Stimulated activated naive CD8-positive, alpha-beta T cell treated with anti-CD3 and anti-CD28 coated beads, Interleukin-15, Interleukin-2, amounts not matched to agents 100 ng/mL and 50 ng/mL, for 24 hours (primary cell): ENCODE data around the gene AP1S1.
"Not testable (repeated sequence)": the region's sequence is repeated elsewhere in the genome, so short reads cannot be mapped to it uniquely, and the experiment has no call there.

Experiments used
- H3K27ac Mint-ChIP-seq: one replicate; pipeline ENCODE4 v1.8.0; 2021; ENCODE audit warnings: mild to moderate bottlenecking, mixed read lengths
- H3K27me3 Mint-ChIP-seq: one replicate; pipeline ENCODE4 v1.8.0; 2021; ENCODE audit warnings: mixed read lengths
- H3K36me3 Mint-ChIP-seq: one replicate; pipeline ENCODE4 v1.8.0; 2021; ENCODE audit warnings: low read depth, mixed read lengths
- H3K4me1 Mint-ChIP-seq: one replicate; pipeline ENCODE4 v1.8.0; 2021; ENCODE audit warnings: low read depth, mixed read lengths
- H3K4me3 Mint-ChIP-seq: one replicate; pipeline ENCODE4 v1.8.0; 2021; ENCODE audit warnings: mild to moderate bottlenecking, mixed read lengths
- H3K9me3 Mint-ChIP-seq: one replicate; pipeline ENCODE4 v1.8.0; 2021; ENCODE audit warnings: mixed read lengths

AP1S1 gene

DNA sequence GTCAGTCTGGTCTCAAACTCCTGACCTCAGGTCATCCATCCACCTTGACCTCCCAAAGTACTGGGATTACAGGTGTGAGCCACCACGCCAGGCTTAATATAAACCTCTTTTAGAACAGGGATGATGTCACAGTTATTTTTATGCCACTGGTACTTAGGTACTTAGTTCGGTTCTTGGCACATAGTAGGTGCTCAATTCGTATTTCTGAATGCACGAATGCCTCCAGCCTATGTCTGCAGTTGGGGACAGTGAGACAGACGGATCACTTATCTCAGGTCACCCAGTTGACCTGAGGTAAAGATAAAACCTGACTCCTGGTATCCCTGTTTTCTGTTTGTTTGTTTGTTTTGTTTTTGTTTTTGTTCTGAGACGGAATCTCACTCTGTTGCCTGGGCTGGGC, 31.9 kb downstream of the AP1S1 start:
- H3K36me3 Mint-ChIP-seq, result no peaks in the 10 kb centered on the region
- no peak overlapping the region for H3K4me3 Mint-ChIP-seq
- no peaks in the 10 kb centered on the region for H3K9me3 Mint-ChIP-seq
- peaks cover 25% of the 10 kb centered on the region for H3K27me3 Mint-ChIP-seq
- no peak overlapping the region for H3K27ac Mint-ChIP-seq
- no peaks in the 10 kb centered on the region for H3K4me1 Mint-ChIP-seq

- Mint-ChIP-seq H3K27me3 (peaks cover 25% of the 10 kb centered on the region), H3K4me1 (no peaks in the 10 kb centered on the region), H3K9me3 (no peaks in the 10 kb centered on the region), H3K4me3 (no peak overlapping the region), H3K36me3 (no peaks in the 10 kb centered on the region), H3K27ac (no peak overlapping the region)
These were observed 32.7 kb downstream of the AP1S1 start for GRCh38 chr7:101186844-101187428.

GRCh38 chr7:101189109-101189508, 34.8 kb downstream of the AP1S1 start:
- H3K4me1 Mint-ChIP-seq, result peaks cover 3% of the 10 kb centered on the region
- no peak overlapping the region for H3K27ac Mint-ChIP-seq
- peaks cover 15% of the 10 kb centered on the region for H3K27me3 Mint-ChIP-seq
- no peak overlapping the region for H3K4me3 Mint-ChIP-seq
- no peaks in the 10 kb centered on the region for H3K36me3 Mint-ChIP-seq
- H3K9me3 Mint-ChIP-seq, result no peaks in the 10 kb centered on the region

GRCh38 chr7:101195884-101196283, 41.6 kb downstream of the AP1S1 start:
- no peaks in the 10 kb centered on the region for H3K9me3 Mint-ChIP-seq
- no peak overlapping the region for H3K27ac Mint-ChIP-seq
- no peak overlapping the region for H3K4me3 Mint-ChIP-seq
- H3K36me3 Mint-ChIP-seq, result no peaks in the 10 kb centered on the region
- H3K27me3 Mint-ChIP-seq, result peaks cover 14% of the 10 kb centered on the region
- H3K4me1 Mint-ChIP-seq, result peaks cover 5% of the 10 kb centered on the region

DNA sequence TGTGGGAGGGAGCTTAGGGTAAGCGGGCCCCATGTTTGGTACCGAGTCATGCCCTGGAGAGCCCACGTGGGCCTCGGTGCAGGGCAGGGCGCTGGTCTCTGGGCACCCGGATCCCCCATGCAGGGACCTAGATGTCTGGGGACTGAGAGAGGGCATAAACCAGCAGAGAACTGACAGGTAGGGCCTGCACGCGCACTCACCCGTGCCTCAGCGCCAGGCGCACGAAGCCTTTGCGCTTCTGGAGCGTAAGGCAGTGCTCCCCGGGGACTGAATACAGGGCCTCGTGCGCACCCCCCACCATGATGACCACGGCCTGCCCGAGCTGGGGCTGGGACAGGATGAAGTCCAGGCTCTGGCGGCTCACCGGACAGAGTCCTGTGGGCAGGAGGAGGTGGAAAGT, 43.7 kb downstream of the AP1S1 start:
- Mint-ChIP-seq H3K4me3 (no peak overlapping the region), H3K27me3 (peaks cover 28% of the 10 kb centered on the region), H3K27ac (no peak overlapping the region), H3K4me1 (peaks cover 4% of the 10 kb centered on the region), H3K9me3 (no peaks in the 10 kb centered on the region), H3K36me3 (no peaks in the 10 kb centered on the region)

DNA sequence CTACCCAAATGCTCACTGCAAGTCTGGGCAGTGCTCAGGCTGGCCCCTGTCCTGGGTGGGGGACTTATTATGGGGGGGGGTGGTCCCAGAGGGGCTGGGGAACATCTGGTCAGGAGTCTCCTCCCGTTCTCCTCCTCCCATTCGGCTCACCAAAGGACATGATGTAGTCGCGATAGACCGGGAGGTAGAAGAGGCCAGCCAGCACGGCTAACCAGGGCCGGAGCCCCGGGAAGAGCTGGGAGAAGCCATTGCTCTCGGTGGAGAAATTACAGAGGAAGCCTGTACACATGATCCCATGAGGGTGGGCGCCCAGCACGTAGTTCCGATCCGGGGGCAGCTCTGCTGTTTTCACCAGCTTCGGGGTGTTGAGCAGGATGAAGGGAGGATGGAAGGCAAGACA, 44.2 kb downstream of the AP1S1 start:
- Mint-ChIP-seq H3K4me1 (peaks cover 4% of the 10 kb centered on the region), H3K4me3 (no peak overlapping the region), H3K9me3 (no peaks in the 10 kb centered on the region), H3K36me3 (no peaks in the 10 kb centered on the region), H3K27me3 (peaks cover 30% of the 10 kb centered on the region), H3K27ac (no peak overlapping the region)

- not testable (repeated sequence) for H3K4me3 Mint-ChIP-seq
These were observed 45.2 kb downstream of the AP1S1 start for GRCh38 chr7:101199522-101199921.

DNA sequence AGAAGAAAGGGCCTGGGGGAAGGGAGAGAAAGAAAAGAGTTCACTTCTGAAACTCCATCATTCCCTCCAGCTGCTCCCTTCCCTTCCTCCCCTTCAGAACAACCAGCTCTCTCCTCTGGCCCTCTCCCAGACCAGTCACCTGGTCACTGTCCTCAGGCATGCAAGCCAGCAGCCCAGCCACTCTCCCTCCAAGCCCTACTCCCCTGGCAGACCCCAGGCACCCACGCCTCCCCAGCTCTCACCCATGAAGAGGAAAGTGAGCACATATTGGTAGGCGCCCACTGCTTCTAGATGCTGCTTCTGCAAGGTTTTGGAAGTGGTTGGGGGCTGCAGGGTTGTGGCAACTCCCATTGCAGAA, 46.2 kb downstream of the AP1S1 start:
- peaks cover 35% of the 10 kb centered on the region for H3K27me3 Mint-ChIP-seq

More at GRCh38 chr7:101199522-101199921, 45.2 kb downstream of the AP1S1 start:
- H3K36me3 Mint-ChIP-seq, H3K9me3 Mint-ChIP-seq, H3K4me1 Mint-ChIP-seq, H3K27ac Mint-ChIP-seq: not testable (repeated sequence)
- peaks cover 35% of the 10 kb centered on the region for H3K27me3 Mint-ChIP-seq

DNA sequence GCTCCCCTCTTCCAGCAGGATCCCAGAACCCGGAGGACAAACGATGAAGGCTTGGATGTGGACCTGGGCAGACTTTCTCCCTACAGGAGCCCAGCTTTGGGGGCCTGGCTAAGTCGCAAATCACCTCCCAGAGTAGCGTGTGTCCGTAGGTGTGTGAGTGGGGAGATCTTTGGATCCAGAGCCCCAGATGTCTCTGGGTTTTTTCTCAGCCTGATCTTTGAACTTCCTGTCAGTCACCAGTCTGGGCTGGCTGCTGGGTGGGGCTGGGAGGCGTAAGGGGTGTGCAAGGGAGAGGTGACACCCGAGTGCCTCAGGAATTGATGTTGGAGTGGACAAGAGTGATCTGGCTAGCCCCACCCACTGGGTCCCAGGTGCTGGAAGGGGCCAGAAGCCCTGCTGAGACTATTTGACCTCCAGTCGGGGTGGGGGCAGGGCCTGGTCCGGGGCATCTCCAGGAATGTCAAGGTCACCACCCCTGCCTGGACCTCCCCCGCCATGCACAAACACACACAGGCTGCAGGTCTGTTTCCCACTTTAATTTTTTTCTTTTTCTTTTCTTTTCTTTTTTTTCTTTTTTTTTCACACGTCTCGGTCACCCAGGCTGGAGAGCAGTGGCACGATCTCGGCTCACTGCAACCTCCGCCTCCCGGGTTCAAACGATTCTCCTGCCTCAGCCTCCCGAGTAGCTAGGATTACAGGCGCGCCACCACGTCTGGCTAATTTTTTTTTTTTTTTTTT, 46.8 kb downstream of the AP1S1 start, which contains the start of gene MOGAT3:
Gene MOGAT3, minus strand, starts transcription at position 175 of the 738 bp plus-strand sequence. CDS start 182 bp downstream, outside the sequence.
- Mint-ChIP-seq H3K36me3 (no peaks in the 10 kb centered on the region), H3K9me3 (no peaks in the 10 kb centered on the region), H3K4me1 (peaks cover 7% of the 10 kb centered on the region), H3K27me3 (peaks cover 35% of the 10 kb centered on the region), H3K27ac (no peak within 1 kb of the TSS), H3K4me3 (no peak within 1 kb of the TSS)

More for the DNA sequence above, 46.2 kb downstream of the AP1S1 start:
- peaks cover 7% of the 10 kb centered on the region for H3K4me1 Mint-ChIP-seq
- no peaks in the 10 kb centered on the region for H3K36me3 Mint-ChIP-seq
- no peaks in the 10 kb centered on the region for H3K9me3 Mint-ChIP-seq
- no peak overlapping the region for H3K4me3 Mint-ChIP-seq
- H3K27ac Mint-ChIP-seq, result no peak overlapping the region

GRCh38 chr7:101201695-101202602, 47.7 kb downstream of the AP1S1 start:
- H3K36me3 Mint-ChIP-seq, result no peaks in the 10 kb centered on the region
- no peaks in the 10 kb centered on the region for H3K9me3 Mint-ChIP-seq
- no peak overlapping the region for H3K4me3 Mint-ChIP-seq
- peaks cover 35% of the 10 kb centered on the region for H3K27me3 Mint-ChIP-seq
- peaks cover 12% of the 10 kb centered on the region for H3K4me1 Mint-ChIP-seq
- H3K27ac Mint-ChIP-seq, result no peak overlapping the region

GRCh38 chr7:101202603-101202918, 48.3 kb downstream of the AP1S1 start:
- no peaks in the 10 kb centered on the region for H3K9me3 Mint-ChIP-seq
- H3K4me1 Mint-ChIP-seq, result peaks cover 12% of the 10 kb centered on the region
- H3K4me3 Mint-ChIP-seq, result no peak overlapping the region
- H3K27ac Mint-ChIP-seq, result no peak overlapping the region
- H3K27me3 Mint-ChIP-seq, result peaks cover 31% of the 10 kb centered on the region
- H3K36me3 Mint-ChIP-seq, result no peaks in the 10 kb centered on the region

- not testable (repeated sequence) for H3K36me3 Mint-ChIP-seq, H3K9me3 Mint-ChIP-seq, H3K27ac Mint-ChIP-seq
- peak overlapping the region; percentile 24 for H3K4me3 Mint-ChIP-seq
- peaks cover 29% of the 10 kb centered on the region for H3K27me3 Mint-ChIP-seq
- H3K4me1 Mint-ChIP-seq, result peaks cover 12% of the 10 kb centered on the region
These were observed 49.8 kb downstream of the AP1S1 start for GRCh38 chr7:101203740-101204738.

DNA sequence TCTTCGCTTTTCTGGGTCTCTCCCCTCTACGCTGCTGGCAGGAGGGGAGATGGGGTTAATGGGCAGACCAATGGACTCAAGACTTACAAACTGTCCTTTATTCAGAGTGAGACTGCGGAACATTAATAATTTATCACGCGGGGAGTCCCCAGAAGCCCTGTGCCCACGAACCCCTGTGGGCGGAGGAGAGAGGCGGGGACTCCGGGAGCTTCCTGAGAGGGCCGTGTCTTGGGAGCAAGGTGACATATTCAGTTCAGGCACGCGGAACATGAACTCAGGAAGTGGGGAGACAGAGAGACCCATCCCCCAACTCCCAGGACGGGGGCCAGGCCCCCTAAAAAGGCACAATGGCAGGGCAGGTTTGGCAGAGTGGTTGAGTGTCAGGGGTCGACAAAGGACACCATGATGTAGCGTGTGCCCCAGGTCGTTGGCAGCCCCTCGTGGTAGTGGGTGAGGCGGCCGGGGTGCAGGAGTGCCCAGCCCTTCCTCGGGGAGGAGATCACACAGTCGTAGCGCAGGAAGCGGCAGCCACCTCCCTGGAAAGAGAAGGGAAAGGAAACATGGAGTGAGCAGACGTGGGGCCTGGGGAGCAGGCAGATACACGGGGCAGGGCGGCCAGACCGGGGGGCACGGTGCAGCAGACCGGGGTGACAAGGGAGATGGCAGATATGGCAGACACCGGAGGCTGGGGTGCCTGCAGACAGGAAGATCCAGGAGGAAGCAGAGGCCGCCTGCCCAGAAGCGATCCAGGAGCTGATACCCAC, 51.8 kb downstream of the AP1S1 start:
- Mint-ChIP-seq H3K27me3 (peaks cover 19% of the 10 kb centered on the region), H3K4me3 (no peak overlapping the region), H3K27ac (no peak overlapping the region), H3K9me3 (no peaks in the 10 kb centered on the region), H3K4me1 (peaks cover 8% of the 10 kb centered on the region), H3K36me3 (peaks cover 4% of the 10 kb centered on the region)

- no peaks in the 10 kb centered on the region for H3K9me3 Mint-ChIP-seq
- peaks cover 4% of the 10 kb centered on the region for H3K36me3 Mint-ChIP-seq
- H3K27me3 Mint-ChIP-seq, result peaks cover 15% of the 10 kb centered on the region
- H3K27ac Mint-ChIP-seq, result no peak overlapping the region
- H3K4me3 Mint-ChIP-seq, result no peak overlapping the region
- H3K4me1 Mint-ChIP-seq, result peaks cover 8% of the 10 kb centered on the region
These were observed 52.4 kb downstream of the AP1S1 start for GRCh38 chr7:101206665-101207042.
